K562 (cell line): ENCODE measurements around the gene RALB. TPM values are rescaled to one million over a fixed set of nuclear protein-coding genes. Genes with fewer than 3 reads are reported as not detected.
A peak's percentile ranks its signal among the peaks of the same experiment; 100 is the strongest.

ENCODE experiments used
- ATAC-seq: fragments of 200-7000 bp; cut with Tn5 transposase; 3 replicates; pipeline ENCODE4 v1.9.1; 2020; ENCODE audit warnings: moderate library complexity
- BruUV-seq: library from RNA; stranded (reverse); fragments of 400-500 nt; replicated peaks from 2 replicates; lab custom pipeline; 2021; lab: Mats Ljungman, UMichigan
- CTCF ChIA-PET: fragments of 300-600 bp; formaldehyde crosslinking; extraction: SDS; loops from one replicate; lab custom pipeline; 2021; ENCODE audit warnings: low intra/inter-chr PET ratio; lab: Yijun Ruan, JAX
- POLR2A ChIA-PET: fragments of 300-600, 350-650 bp; sonication (Branson Sonifier 250); formaldehyde crosslinking; extraction: SDS; loops from one replicate; lab custom pipeline; 2021; ENCODE audit warnings: antibody characterized with exemption, inconsistent platforms; lab: Yijun Ruan, JAX
- DNase-seq, 4 experiments: peaks; one replicate each; pipeline versions ENCODE4 v3.0.0 to v3.0.0-alpha.2; 2011 to 2018; ENCODE audit warnings: low spot score in 3 of 4, mixed read lengths in 3 of 4; ENCODE audit errors: extremely low read depth in 1 of 4
- FAIRE-seq: peaks from 2 replicates; lab custom pipeline; 2011; peaks lifted over from hg19 to GRCh38; lab: Jason Lieb, UNC
- H2AFZ ChIP-seq: 2 replicates; pipeline ENCODE4 v1.6.0; 2011; ENCODE audit warnings: low read depth, low read length, control low read depth, inconsistent platforms
- H3K27ac ChIP-seq: fragments of 200-600 bp; 3 replicates; pipeline ENCODE4 v1.8.0; 2011; ENCODE audit warnings: low read depth, mild to moderate bottlenecking, control low read depth, inconsistent platforms, low read length, moderate library complexity, mixed read lengths; ENCODE audit errors: extremely low read depth
- H3K27me3 ChIP-seq, 2 experiments: fragments of 300-600 bp in 1 of 2; 2 replicates in 1 of 2; 3 replicates in 1 of 2; pipeline versions ENCODE4 v1.6.0 to v1.8.0; 2011; ENCODE audit warnings: inconsistent platforms in 2 of 2, low read length in 2 of 2, mild to moderate bottlenecking in 1 of 2, mixed read lengths in 1 of 2, moderate library complexity in 1 of 2; ENCODE audit not compliant: control insufficient read depth in 2 of 2, insufficient read depth in 2 of 2
- H3K36me3 ChIP-seq: fragments of 300-600 bp; 3 replicates; pipeline ENCODE4 v1.8.0; 2011; ENCODE audit warnings: mild to moderate bottlenecking, low read length, inconsistent platforms; ENCODE audit not compliant: control insufficient read depth, insufficient read depth
- H3K4me1 ChIP-seq, 2 experiments: fragments of 200-600 bp in 1 of 2; replicated peaks in 1 of 2; 2 replicates in 1 of 2; 3 replicates in 1 of 2; pipeline versions ENCODE4 v1.5.1 to v1.8.0; 2011; ENCODE audit warnings: inconsistent platforms in 2 of 2, low read length in 2 of 2, mild to moderate bottlenecking in 1 of 2, mixed read lengths in 1 of 2, moderate library complexity in 1 of 2; ENCODE audit not compliant: control insufficient read depth in 2 of 2, insufficient read depth in 2 of 2
- H3K4me2 ChIP-seq: 2 replicates; pipeline ENCODE4 v1.6.1; 2011; ENCODE audit warnings: low read length, control low read depth, inconsistent platforms, mixed read lengths; ENCODE audit not compliant: insufficient read depth
- H3K4me3 ChIP-seq: fragments of 200-600 bp; sonication (generic), shearing (Covaris generic); 2 replicates; pipeline ENCODE4 v1.5.1; 2016; ENCODE audit warnings: control low read depth, inconsistent platforms
- H3K79me2 ChIP-seq: fragments of 200-600 bp; 3 replicates; pipeline ENCODE4 v1.8.0; 2011; ENCODE audit warnings: low read length, inconsistent platforms; ENCODE audit not compliant: control insufficient read depth, insufficient read depth
- H3K9ac ChIP-seq, 2 experiments: 2 replicates each; pipeline versions ENCODE4 v1.6.0 to v1.6.1; 2011; ENCODE audit warnings: low read depth in 2 of 2, low read length in 2 of 2, control low read depth in 1 of 2, inconsistent platforms in 1 of 2, mild to moderate bottlenecking in 1 of 2, mixed read lengths in 1 of 2; ENCODE audit not compliant: insufficient read depth in 1 of 2
- H3K9me1 ChIP-seq: one replicate; pipeline ENCODE4 v1.6.0; 2011; ENCODE audit warnings: inconsistent platforms, mild to moderate bottlenecking, low read length, moderate library complexity; ENCODE audit not compliant: control insufficient read depth, insufficient read depth
- H3K9me3 ChIP-seq: replicated peaks from 2 replicates; pipeline ENCODE4 v1.5.1; 2011; ENCODE audit warnings: low read depth, low read length, inconsistent platforms; ENCODE audit not compliant: control insufficient read depth, insufficient read depth
- H4K20me1 ChIP-seq: replicated peaks from 2 replicates; pipeline ENCODE4 v1.6.1; 2011; ENCODE audit warnings: low read length, inconsistent platforms, mixed read lengths; ENCODE audit not compliant: control insufficient read depth, insufficient read depth
- C11orf30 ChIP-seq: fragments of 450-650 bp; IDR thresholded peaks from 2 replicates; pipeline ENCODE4 v1.6.1; 2016; ENCODE audit warnings: low read depth, mild to moderate bottlenecking
- ELF4 ChIP-seq: fragments of 450-650 bp; formaldehyde crosslinking; IDR thresholded peaks from 2 replicates; pipeline ENCODE4 v1.4.0; 2022; ENCODE audit warnings: missing genetic modification characterization
- ESRRB ChIP-seq: fragments of 250-450 bp; sonication (Bioruptor Pico); IDR thresholded peaks from 2 replicates; pipeline ENCODE4 v1.5.0; 2020; ENCODE audit warnings: mild to moderate bottlenecking, moderate library complexity, borderline replicate concordance
- ETS1 ChIP-seq: conservative IDR thresholded peaks from 2 replicates; pipeline ENCODE4 v1.6.1; 2011; ENCODE audit warnings: low read depth, mild to moderate bottlenecking, low read length; ENCODE audit not compliant: control insufficient read depth
- FOXK1 ChIP-seq: sonication (generic); formaldehyde crosslinking; IDR thresholded peaks from 2 replicates; pipeline ENCODE4 v1.8.0; 2022; ENCODE audit warnings: missing genetic modification reagents, mild to moderate bottlenecking, borderline replicate concordance
- FUS ChIP-seq: fragments of 200-400 bp; formaldehyde crosslinking; optimal IDR thresholded peaks from 2 replicates; pipeline ENCODE3; 2017; ENCODE audit warnings: low read depth, low read length
- GABPB2 ChIP-seq: fragments of 250-450 bp; sonication (Bioruptor Pico); conservative IDR thresholded peaks from 2 replicates; pipeline ENCODE4 v1.5.1; 2021; ENCODE audit warnings: mild to moderate bottlenecking
- HBP1 ChIP-seq: fragments of 450-650 bp; formaldehyde crosslinking; IDR thresholded peaks from 2 replicates; pipeline ENCODE4 v1.4.0; 2022; ENCODE audit warnings: missing genetic modification characterization
- NBN ChIP-seq: fragments of 450-650 bp; IDR thresholded peaks from 2 replicates; pipeline ENCODE4 v1.6.1; 2016; ENCODE audit warnings: low read depth, mild to moderate bottlenecking
- POU5F1 ChIP-seq: fragments of 150-350 bp; IDR thresholded peaks from 2 replicates; pipeline ENCODE4 v1.6.1; 2014; ENCODE audit warnings: borderline replicate concordance, low read length, low read depth, mild to moderate bottlenecking; ENCODE audit not compliant: partially characterized antibody
- SIRT6 ChIP-seq: IDR thresholded peaks from one replicate; pipeline ENCODE4 v1.6.1; 2012; ENCODE audit warnings: low read depth, mild to moderate bottlenecking, control low read depth, inconsistent platforms, low read length, moderate library complexity
- ZNF175 ChIP-seq: fragments of 200-800 bp; sonication (Bioruptor generic); IDR thresholded peaks from 2 replicates; pipeline ENCODE4 v1.6.1; 2016; ENCODE audit warnings: low read depth, mild to moderate bottlenecking, missing genetic modification characterization, missing compliant biosample characterization
- ZNF263 ChIP-seq: sonication (generic); formaldehyde crosslinking; IDR thresholded peaks from 2 replicates; pipeline ENCODE4 v1.8.0; 2022; ENCODE audit warnings: mild to moderate bottlenecking, missing genetic modification reagents, borderline replicate concordance
- ZNF408 ChIP-seq: fragments of 250-450 bp; sonication (Bioruptor Pico); IDR thresholded peaks from 2 replicates; pipeline ENCODE4 v1.4.0; 2020; ENCODE audit warnings: low read depth, mild to moderate bottlenecking, moderate library complexity
- WGBS: fragments of 100-300 bp; shearing (Covaris generic); methylation state at CpG from one replicate; pipeline ENCODE4 v1.1.6; 2016; ENCODE audit warnings: low coverage, mixed read lengths; ENCODE audit not compliant: insufficient coverage; ENCODE audit errors: missing lambda C conversion rate; 5-methylcytosine and 5-hydroxymethylcytosine counted together
- in situ Hi-C: fragments of 300-500 bp; cut with MboI; formaldehyde crosslinking; loops from 4 replicates; pipeline ENCODE4 v1.15.0; 2018; ENCODE audit warnings: inconsistent platforms, mixed read lengths
- intact Hi-C: fragments of 100-400 bp; cut with micrococcal nuclease; formaldehyde crosslinking; loops from 2 replicates; pipeline ENCODE4 v1.14.2; 2022
- polyA plus RNA-seq, 8 experiments: library from polyadenylated mRNA; depleted of rRNA in 4 of 8; stranded (reverse) in 5 of 8; unstranded in 3 of 8; fragments of >200 nt; fragmentation: Nextera tagmentation in 2 of 8; fragmentation: Illumina TruSeq in 1 of 8; extraction: Ambion mirVana in 2 of 8; extraction: Trizol in 1 of 8; gene quantifications; 2 replicates each; pipeline versions ENCODE4 v1.2.1 to v1.2.3, GENCODE V29; 2011 to 2014; ENCODE audit warnings: inconsistent platforms in 1 of 8, missing spikeins in 1 of 8
- total RNA-seq, 7 experiments: library from RNA; depleted of rRNA in 6 of 7; stranded (reverse); fragments of >200 nt in 6 of 7; fragmentation: Illumina TruSeq in 2 of 7; extraction: Trizol in 2 of 7; gene quantifications; 2 replicates each; pipeline versions ENCODE4 v1.2.1 to v1.2.3, GENCODE V29; 2011 to 2021; ENCODE audit warnings: low replicate concordance in 1 of 7

RALB gene
- total and polyA plus RNA-seq, 9 of the 15 experiments (the other 6 are each of a cell fraction or from before 2014, with no cell fraction given) = 14.8 to 65.6 (median 38.4) TPM

- no peak for TF ChIP-seq HBP1 (CRISPR knock-in tag)
- TF ChIP-seq ESRRB (CRISPR knock-in tag) = no peak
- no peak for TF ChIP-seq ZNF175 (CRISPR knock-in tag)
- no peak for TF ChIP-seq POU5F1
- no peak for TF ChIP-seq ZNF408 (CRISPR knock-in tag)
These were observed 89.3 kb downstream of the RALB start (continued) for GRCh38 chr2:120341977-120342376.

- H3K9me1 ChIP-seq = no peaks in the 10 kb centered on the region
- peaks cover 0 to 7% of the 10 kb centered on the region in 2 experiments; a peak in 2 of 5 replicates for H3K4me1 ChIP-seq
- peaks cover 20 to 51% of the 10 kb centered on the region in 2 experiments; a peak in 4 of 5 replicates for H3K27me3 ChIP-seq
- intact Hi-C loops = loop anchor here (2.0 to 5.0 kb wide), 3 partner anchors 115 to 338 kb away; no protein-coding TSS in a partner anchor
- H4K20me1 ChIP-seq = peaks cover 12% of the 10 kb centered on the region
- ATAC-seq = no peak
- no peak for TF ChIP-seq ELF4 (CRISPR knock-in tag)
- TF ChIP-seq FUS = no peak
- no peak for TF ChIP-seq FOXK1 (CRISPR knock-in tag)
- TF ChIP-seq GABPB2 = no peak
- no peak for TF ChIP-seq ETS1
- TF ChIP-seq SIRT6 = no peak
- TF ChIP-seq NBN = no peak
- TF ChIP-seq C11orf30 = no peak
- peak; percentile 74 for TF ChIP-seq ZNF263
- no peak overlapping the region for H3K27ac ChIP-seq
- no peak overlapping the region for H3K4me2 ChIP-seq
- no peaks in the 10 kb centered on the region for H3K9me3 ChIP-seq
- no peak for FAIRE-seq
- no peak overlapping the region for H2AFZ ChIP-seq
- no peaks in the 10 kb centered on the region for H3K36me3 ChIP-seq
- H3K79me2 ChIP-seq = no peaks in the 10 kb centered on the region
- 2% methylated on average over 7 of the region's 7 CpGs for WGBS
- ChIA-PET POLR2A (interaction anchor here (0.6 kb wide), 1 partner anchor 115 kb away, joined by 3 read pairs; no protein-coding TSS in a partner anchor), CTCF (interaction anchor here (1.7 kb wide), 1 partner anchor 338 kb away, joined by 6 read pairs; no protein-coding TSS in a partner anchor)
- BruUV-seq = no TSS peak
- no peak for DNase-seq
- in situ Hi-C loops = loop anchor here (10.0 kb wide), 1 partner anchor 332 kb away; no protein-coding TSS in a partner anchor
- H3K4me3 ChIP-seq = no peak overlapping the region
- no peak overlapping the region for H3K9ac ChIP-seq
These were observed 89.8 kb downstream of the RALB start for GRCh38 chr2:120342446-120342845.
